GM12801 (cell line): ENCODE measurements around the gene TNFAIP1.

Source experiments
- TF ChIP-seq, protein P1 (sequence below): IDR thresholded peaks from one replicate; pipeline ENCODE4 v1.5.1; 2011; ENCODE audit warnings: control low read depth; ENCODE audit not compliant: insufficient read length; ENCODE audit errors: extremely low read depth

Gene TNFAIP1

GRCh38 chr17:28344011-28344410 lies 8.4 kb downstream of the TNFAIP1 start:
- TF ChIP-seq, protein P1, sequence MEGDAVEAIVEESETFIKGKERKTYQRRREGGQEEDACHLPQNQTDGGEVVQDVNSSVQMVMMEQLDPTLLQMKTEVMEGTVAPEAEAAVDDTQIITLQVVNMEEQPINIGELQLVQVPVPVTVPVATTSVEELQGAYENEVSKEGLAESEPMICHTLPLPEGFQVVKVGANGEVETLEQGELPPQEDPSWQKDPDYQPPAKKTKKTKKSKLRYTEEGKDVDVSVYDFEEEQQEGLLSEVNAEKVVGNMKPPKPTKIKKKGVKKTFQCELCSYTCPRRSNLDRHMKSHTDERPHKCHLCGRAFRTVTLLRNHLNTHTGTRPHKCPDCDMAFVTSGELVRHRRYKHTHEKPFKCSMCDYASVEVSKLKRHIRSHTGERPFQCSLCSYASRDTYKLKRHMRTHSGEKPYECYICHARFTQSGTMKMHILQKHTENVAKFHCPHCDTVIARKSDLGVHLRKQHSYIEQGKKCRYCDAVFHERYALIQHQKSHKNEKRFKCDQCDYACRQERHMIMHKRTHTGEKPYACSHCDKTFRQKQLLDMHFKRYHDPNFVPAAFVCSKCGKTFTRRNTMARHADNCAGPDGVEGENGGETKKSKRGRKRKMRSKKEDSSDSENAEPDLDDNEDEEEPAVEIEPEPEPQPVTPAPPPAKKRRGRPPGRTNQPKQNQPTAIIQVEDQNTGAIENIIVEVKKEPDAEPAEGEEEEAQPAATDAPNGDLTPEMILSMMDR, result no peak

- TF ChIP-seq, protein P1, result no peak
Observed at GRCh38 chr17:28344435-28344901, 8.9 kb downstream of the TNFAIP1 start.

DNA sequence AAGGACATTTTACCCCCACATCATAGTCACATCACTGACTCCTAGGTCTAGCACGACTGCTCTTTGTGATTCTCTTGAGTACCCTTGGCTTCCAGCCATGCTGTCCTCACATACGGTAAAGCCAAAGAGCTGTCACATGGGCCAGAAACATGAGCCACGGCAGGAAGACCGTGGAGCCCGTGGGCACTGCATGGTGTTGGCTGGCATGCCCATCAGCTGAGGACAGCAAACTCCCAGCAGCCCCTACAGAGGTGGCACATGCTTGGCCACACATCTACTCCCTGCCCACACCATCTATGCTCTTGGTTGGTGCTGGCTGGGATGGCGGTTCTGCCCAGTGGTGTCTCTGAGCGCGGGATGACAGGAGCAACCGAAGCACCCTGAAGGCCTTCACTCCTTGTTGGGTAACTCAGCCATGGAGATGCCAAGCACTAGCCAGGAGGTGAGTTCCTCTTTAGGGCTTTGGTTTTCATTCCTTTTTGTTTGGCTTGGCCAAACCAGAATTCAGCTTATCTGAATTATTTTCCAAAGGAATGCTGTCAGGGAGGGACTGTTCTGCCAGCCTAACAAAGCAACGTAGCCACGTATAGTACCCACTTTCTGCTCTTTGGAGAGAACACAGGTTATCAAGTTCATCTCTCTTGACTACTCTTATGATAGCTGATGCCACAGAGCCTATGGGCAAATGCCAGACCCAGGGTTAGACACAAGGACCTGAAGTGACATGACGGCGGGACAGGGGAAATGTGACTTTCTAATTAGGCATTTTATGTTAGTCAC lies 10.0 kb downstream of the TNFAIP1 start:
- TF ChIP-seq, protein P1, result no peak

GRCh38 chr17:28346199-28346580 lies 10.6 kb downstream of the TNFAIP1 start:
- TF ChIP-seq, protein P1, result no peak

GRCh38 chr17:28346746-28347246 lies 11.2 kb downstream of the TNFAIP1 start:
- TF ChIP-seq, protein P1, result no peak

DNA sequence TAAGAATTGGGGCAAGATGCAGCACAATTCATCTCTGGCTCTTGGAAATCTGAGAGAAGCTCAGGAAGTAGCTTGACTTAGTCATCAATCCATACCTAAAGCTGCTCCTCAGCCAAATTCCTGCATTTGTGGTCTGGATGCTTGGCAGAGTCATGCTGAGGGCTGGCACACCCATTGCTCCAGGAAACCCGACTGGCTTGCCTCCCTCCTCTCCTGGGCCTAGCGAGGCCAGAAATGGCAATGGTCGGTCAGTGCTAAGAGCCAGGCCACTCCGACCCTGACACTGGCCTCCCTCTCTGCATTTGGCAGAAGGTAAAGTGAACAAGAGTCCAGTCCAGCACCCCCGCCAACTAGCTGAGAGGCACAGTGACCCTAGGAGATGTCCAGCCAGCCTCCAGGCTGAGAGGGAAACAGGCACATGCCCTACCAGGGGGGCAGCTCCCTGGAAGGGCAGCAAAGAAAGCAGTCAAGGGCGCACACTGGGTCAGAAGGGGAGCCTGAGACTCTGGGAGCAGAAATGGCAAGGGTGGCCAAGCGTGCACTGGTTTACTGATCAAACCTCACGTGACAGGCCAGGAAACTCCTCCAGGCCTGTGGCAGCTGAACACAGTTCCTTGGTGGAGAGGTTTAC lies 11.8 kb downstream of the TNFAIP1 start:
- TF ChIP-seq, protein P1, result no peak

DNA sequence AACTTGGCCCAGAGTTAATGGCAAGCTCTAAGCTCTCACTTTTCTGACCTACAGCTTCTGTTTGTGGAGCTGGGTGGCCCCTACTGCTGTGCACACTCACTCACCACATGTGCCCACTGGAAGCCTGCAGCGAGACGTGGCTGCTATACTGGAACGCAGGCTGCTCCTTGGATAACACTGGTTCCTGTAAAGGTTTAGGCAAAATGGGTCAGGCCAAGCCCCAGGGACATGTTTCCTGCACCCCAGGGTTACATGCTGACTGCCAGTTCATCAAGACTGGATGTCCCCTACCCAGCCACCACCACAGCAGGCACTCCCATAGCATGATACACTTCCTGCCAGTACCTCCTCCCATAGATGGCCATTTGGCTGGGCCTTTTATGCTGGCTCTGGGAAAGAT lies 13.4 kb downstream of the TNFAIP1 start:
- TF ChIP-seq, protein P1, result no peak
